IMR-90 (cell line): ENCODE measurements around the gene ZDHHC19. TPM values are rescaled to one million over a fixed set of nuclear protein-coding genes. Genes with fewer than 3 reads are reported as not detected.

Source experiments
- ATAC-seq: fragments of 200-7000 bp; cut with Tn5 transposase; 2 replicates; pipeline ENCODE4 v1.9.1; 2020; ENCODE audit warnings: low read depth, mild to moderate bottlenecking, moderate library complexity
- BruUV-seq: library from RNA; stranded (reverse); fragments of 400-500 nt; replicated peaks from 2 replicates; lab custom pipeline; 2021; lab: Mats Ljungman, UMichigan
- CTCF ChIA-PET: fragments of 300-600 bp; formaldehyde crosslinking; extraction: SDS; loops from one replicate; lab custom pipeline; 2021; ENCODE audit warnings: antibody characterized with exemption; lab: Yijun Ruan, JAX
- POLR2A ChIA-PET: fragments of 300-600 bp; sonication (Branson Sonifier 250); formaldehyde crosslinking; loops from one replicate; lab custom pipeline; 2022; ENCODE audit warnings: antibody characterized with exemption; ENCODE audit not compliant: unreplicated experiment; lab: Charles Lee
- DNase-seq: peaks from one replicate; pipeline ENCODE4 v3.0.0; 2013
- H2AFZ ChIP-seq: replicated peaks from 2 replicates; pipeline ENCODE3; 2013; ENCODE audit warnings: low read length, mild to moderate bottlenecking; ENCODE audit not compliant: poor library complexity
- H2AK5ac ChIP-seq: 2 replicates; pipeline ENCODE4 v1.6.1; 2013; ENCODE audit warnings: low read depth, low read length, inconsistent platforms
- H2AK9ac ChIP-seq: replicated peaks from 2 replicates; pipeline ENCODE3; 2013; ENCODE audit warnings: mild to moderate bottlenecking, low read depth, low read length, moderate library complexity; ENCODE audit not compliant: poor library complexity
- H2BK120ac ChIP-seq: 2 replicates; pipeline ENCODE4 v1.6.1; 2013; ENCODE audit warnings: low read depth, low read length, inconsistent platforms
- H2BK15ac ChIP-seq: 3 replicates; pipeline ENCODE4 v1.6.1; 2013; ENCODE audit warnings: low read depth, low read length, inconsistent platforms
- H2BK20ac ChIP-seq: 2 replicates; pipeline ENCODE4 v1.6.1; 2013; ENCODE audit warnings: low read depth, mild to moderate bottlenecking, inconsistent platforms, low read length, moderate library complexity
- H2BK5ac ChIP-seq: 2 replicates; pipeline ENCODE4 v1.6.1; 2013; ENCODE audit warnings: mild to moderate bottlenecking, low read depth, low read length, inconsistent platforms; ENCODE audit not compliant: poor library complexity, severe bottlenecking
- H3K14ac ChIP-seq: replicated peaks from 2 replicates; pipeline ENCODE4 v1.6.1; 2013; ENCODE audit warnings: low read depth, low read length, inconsistent platforms
- H3K18ac ChIP-seq: 2 replicates; pipeline ENCODE4 v1.6.1; 2013; ENCODE audit warnings: low read depth, low read length, control low read depth
- H3K23ac ChIP-seq: 2 replicates; pipeline ENCODE4 v1.6.1; 2013; ENCODE audit warnings: low read depth, low read length, inconsistent platforms
- H3K27ac ChIP-seq: 2 replicates; pipeline ENCODE4 v1.5.1; 2013; ENCODE audit warnings: mild to moderate bottlenecking, control low read depth, low read length; ENCODE audit not compliant: insufficient read depth
- H3K27me3 ChIP-seq: 2 replicates; pipeline ENCODE4 v1.6.1; 2013; ENCODE audit warnings: low read length; ENCODE audit not compliant: control insufficient read depth, insufficient read depth
- H3K36me3 ChIP-seq: 2 replicates; pipeline ENCODE4 v1.6.1; 2013; ENCODE audit warnings: low read length, mixed read lengths; ENCODE audit not compliant: control insufficient read depth, insufficient read depth
- H3K4ac ChIP-seq: 2 replicates; pipeline ENCODE4 v1.6.1; 2013; ENCODE audit warnings: low read depth, low read length, inconsistent platforms
- H3K4me1 ChIP-seq: 2 replicates; pipeline ENCODE4 v1.6.1; 2013; ENCODE audit warnings: low read length, mixed read lengths; ENCODE audit not compliant: control insufficient read depth, insufficient read depth
- H3K4me2 ChIP-seq: 2 replicates; pipeline ENCODE4 v1.6.1; 2013; ENCODE audit warnings: low read depth, mild to moderate bottlenecking, control low read depth, low read length, moderate library complexity
- H3K4me3 ChIP-seq: 2 replicates; pipeline ENCODE4 v1.5.1; 2013; ENCODE audit warnings: low read depth, mild to moderate bottlenecking, control low read depth, low read length, moderate library complexity; ENCODE audit not compliant: insufficient read depth
- H3K56ac ChIP-seq: 2 replicates; pipeline ENCODE4 v1.6.1; 2013; ENCODE audit warnings: low read length, inconsistent platforms; ENCODE audit not compliant: insufficient read depth; ENCODE audit errors: extremely low read depth
- H3K79me1 ChIP-seq, 2 experiments: 2 replicates each; pipeline ENCODE4 v1.6.1; 2013; ENCODE audit warnings: low read length in 2 of 2, inconsistent platforms in 1 of 2, low read depth in 1 of 2
- H3K9ac ChIP-seq: 2 replicates; pipeline ENCODE4 v1.6.1; 2013; ENCODE audit warnings: low read depth, low read length, control low read depth
- H3K9me1 ChIP-seq: 2 replicates; pipeline ENCODE4 v1.6.1; 2013; ENCODE audit warnings: low read length, inconsistent platforms; ENCODE audit not compliant: insufficient read depth
- H3K9me3 ChIP-seq: 2 replicates; pipeline ENCODE4 v1.6.1; 2013; ENCODE audit warnings: low read length; ENCODE audit not compliant: control insufficient read depth, insufficient read depth
- H4K20me1 ChIP-seq: 2 replicates; pipeline ENCODE4 v1.6.1; 2013; ENCODE audit warnings: low read length, inconsistent platforms; ENCODE audit not compliant: insufficient read depth
- H4K5ac ChIP-seq: 2 replicates; pipeline ENCODE4 v1.6.1; 2013; ENCODE audit warnings: mild to moderate bottlenecking, low read depth, low read length, control low read depth
- H4K8ac ChIP-seq, 2 experiments: 2 replicates each; pipeline ENCODE4 v1.6.1; 2013; ENCODE audit warnings: low read depth in 2 of 2, low read length in 2 of 2, control low read depth in 1 of 2, inconsistent platforms in 1 of 2
- H4K91ac ChIP-seq: 2 replicates; pipeline ENCODE4 v1.6.1; 2013; ENCODE audit warnings: low read depth, low read length, inconsistent platforms; ENCODE audit not compliant: insufficient read depth
- CEBPB ChIP-seq: IDR thresholded peaks from 2 replicates; pipeline ENCODE4 v1.6.1; 2012; ENCODE audit warnings: low read depth, low read length, improper control_type of control experiment
- CHD1 ChIP-seq: IDR thresholded peaks from 2 replicates; pipeline ENCODE4 v1.6.1; 2012; ENCODE audit warnings: low read depth, low read length, improper control_type of control experiment
- ELK1 ChIP-seq: fragments of 150-350 bp; IDR thresholded peaks from 2 replicates; pipeline ENCODE4 v1.6.1; 2016; ENCODE audit warnings: low read depth, mild to moderate bottlenecking, low read length, moderate library complexity, borderline replicate concordance
- FOS ChIP-seq: fragments of 150-350 bp; IDR thresholded peaks from 2 replicates; pipeline ENCODE4 v1.6.1; 2016; ENCODE audit warnings: low read depth, low read length
- MAFK ChIP-seq: IDR thresholded peaks from 2 replicates; pipeline ENCODE4 v1.6.1; 2012; ENCODE audit warnings: low read depth, low read length, improper control_type of control experiment
- MAZ ChIP-seq: IDR thresholded peaks from 2 replicates; pipeline ENCODE4 v1.6.1; 2012; ENCODE audit warnings: low read depth, mild to moderate bottlenecking, low read length, improper control_type of control experiment, moderate library complexity, borderline replicate concordance
- MXI1 ChIP-seq: IDR thresholded peaks from 2 replicates; pipeline ENCODE4 v1.6.1; 2012; ENCODE audit warnings: low read depth, mild to moderate bottlenecking, low read length, moderate library complexity, borderline replicate concordance
- NFE2L2 ChIP-seq: fragments of 150-350 bp; IDR thresholded peaks from 2 replicates; pipeline ENCODE4 v1.6.1; 2016; ENCODE audit warnings: low read depth, mild to moderate bottlenecking, low read length
- RAD21 ChIP-seq: IDR thresholded peaks from 2 replicates; pipeline ENCODE4 v1.6.1; 2012; ENCODE audit warnings: low read length, improper control_type of control experiment
- RCOR1 ChIP-seq: IDR thresholded peaks from 2 replicates; pipeline ENCODE4 v1.6.1; 2012; ENCODE audit warnings: mild to moderate bottlenecking, low read length, improper control_type of control experiment; ENCODE audit not compliant: insufficient replicate concordance
- RFX5 ChIP-seq: IDR thresholded peaks from 2 replicates; pipeline ENCODE4 v1.8.0; 2012; ENCODE audit warnings: low read depth, mild to moderate bottlenecking, low read length, moderate library complexity
- SMC3 ChIP-seq: fragments of 150-350 bp; IDR thresholded peaks from 2 replicates; pipeline ENCODE4 v1.6.1; 2016; ENCODE audit warnings: low read depth, mild to moderate bottlenecking, antibody characterized with exemption, low read length, moderate library complexity
- USF2 ChIP-seq: fragments of 150-350 bp; IDR thresholded peaks from 2 replicates; pipeline ENCODE4 v1.6.1; 2017; ENCODE audit warnings: mild to moderate bottlenecking, antibody characterized with exemption, low read length, low read depth
- whole genome bisulfite sequencing, 2 experiments: methylation state at CpG; one replicate each; pipeline versions ENCODE4 v1.1.5 to v1.1.7; 2013; ENCODE audit warnings: missing lambda C conversion rate in 2 of 2; ENCODE audit not compliant: insufficient read length in 1 of 2; ENCODE audit errors: extremely low coverage in 2 of 2; 5-methylcytosine and 5-hydroxymethylcytosine counted together
- dilution Hi-C: fragments of 300-500 bp; cut with HindIII; formaldehyde crosslinking; loops from one replicate; pipeline ENCODE4 v1.14.3; 2018; ENCODE audit warnings: low sequenced_read_pairs; ENCODE audit not compliant: unreplicated experiment
- in situ Hi-C: fragments of 300-500 bp; cut with MboI; formaldehyde crosslinking; loops from 3 replicates; pipeline ENCODE4 v1.14.3; 2019; ENCODE audit warnings: low sequenced_read_pairs, inconsistent platforms, mixed read lengths
- intact Hi-C: fragments of 100-400 bp; cut with micrococcal nuclease; formaldehyde crosslinking; loops from 2 replicates; pipeline ENCODE4 v1.10.0; 2022
- polyA plus RNA-seq, 3 experiments: library from polyadenylated mRNA; depleted of rRNA; stranded (reverse); fragments of >200 nt; gene quantifications; 2 replicates each; pipeline ENCODE4 v1.2.3, GENCODE V29; 2012; ENCODE audit warnings: low replicate concordance in 1 of 3
- total RNA-seq: library from RNA; depleted of rRNA; stranded (reverse); fragments of >200 nt; gene quantifications from 2 replicates; pipeline ENCODE4 v1.2.3, GENCODE V29; 2012
- TF ChIP-seq, protein P1 (sequence below): conservative IDR thresholded peaks from 2 replicates; pipeline ENCODE4 v1.5.1; 2012; ENCODE audit warnings: mild to moderate bottlenecking, low read depth, low read length, improper control_type of control experiment

The ZDHHC19 gene
- total and polyA plus RNA-seq, 2 of the 4 experiments (the other 2 are of a cell fraction) = 0.09 TPM; not detected in 1

DNA sequence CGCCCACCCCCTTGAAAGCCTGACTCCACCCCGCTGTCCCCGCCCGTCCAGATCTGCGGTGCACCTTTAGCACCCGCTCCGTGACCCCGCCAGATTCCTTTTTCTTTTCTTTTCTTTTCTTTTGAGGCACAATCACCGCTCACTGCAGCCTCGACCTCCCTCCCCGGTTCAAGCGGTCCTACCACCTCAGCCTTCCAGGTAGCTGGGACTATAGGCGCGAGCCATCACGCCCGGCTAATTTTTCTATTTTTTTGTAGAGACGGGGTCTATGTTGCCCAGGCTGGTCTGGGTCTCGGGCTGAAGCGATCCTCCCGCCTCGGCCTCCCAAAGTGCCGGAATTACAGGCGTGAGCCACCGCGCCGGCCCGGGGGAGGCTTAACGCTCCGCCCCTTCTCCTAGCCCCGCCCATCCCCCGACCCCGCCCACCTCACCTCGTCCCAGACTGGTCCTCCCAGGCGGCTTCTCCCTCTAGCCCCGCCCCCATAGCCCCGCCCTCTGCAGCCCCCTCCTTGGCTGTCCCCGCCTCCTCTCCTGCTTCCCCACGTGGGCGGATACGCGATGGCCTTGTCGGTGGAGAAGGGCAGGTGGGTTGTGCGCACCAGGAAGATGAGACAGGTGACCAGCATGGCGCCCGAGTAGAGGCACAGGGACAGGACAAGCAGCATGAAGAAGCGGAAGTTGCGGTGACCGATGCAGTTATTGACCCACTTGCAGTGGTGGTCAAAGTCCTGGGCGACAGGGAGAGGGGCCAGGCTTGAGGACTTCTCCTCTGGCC, 3.2 kb downstream of the ZDHHC19 start:
- Histone ChIP-seq H4K20me1 (no peaks in the 10 kb centered on the region), H3K4me2 (peak overlapping the region; percentile 97), H2AK9ac (no peak overlapping the region), H3K56ac (no peak overlapping the region), H2BK120ac (no peak overlapping the region), H2BK5ac (no peak overlapping the region), H2AK5ac (no peak overlapping the region), H3K23ac (no peak overlapping the region), H4K91ac (no peak overlapping the region), H2AFZ (peak overlapping the region; percentile 88), H2BK15ac (no peak overlapping the region), H3K9ac (no peak overlapping the region), H4K5ac (no peak overlapping the region), H3K79me1 (no peaks in the 10 kb centered on the region), H3K9me1 (no peaks in the 10 kb centered on the region; the same call in 1 of the 2 replicates), H3K36me3 (no peaks in the 10 kb centered on the region), H2BK20ac (no peak overlapping the region), H4K8ac (no peak overlapping the region), H3K4ac (no peak overlapping the region), H3K9me3 (0 out of 2 replicates have a peak, but pooled peaks cover 1% of the 10 kb centered on the region), H3K14ac (no peak overlapping the region; the same call in 1 of the 2 replicates), H3K27me3 (peaks cover 22% of the 10 kb centered on the region), H3K27ac (no peak overlapping the region), H3K4me3 (peak overlapping the region; percentile 55), H3K4me1 (peaks cover 3% of the 10 kb centered on the region; the same call in 1 of the 2 replicates), H3K18ac (no peak overlapping the region; the same call in 1 of the 2 replicates)
- no TSS peak for BruUV-seq
- ATAC-seq = peak; percentile 68
- dilution Hi-C loops = no loop called here
- ChIA-PET POLR2A (no interaction called here), CTCF (no interaction called here)
- DNase-seq = no peak
- intact Hi-C loops = loop anchor here (5.0 kb wide), 1 partner anchor 351 kb away; no protein-coding TSS in a partner anchor
- in situ Hi-C loops = no loop called here
- 27% methylated on average over 13 of the region's 49 CpGs; no CpG with 5 or more reads in 1 of the 2 experiments for WGBS, 2 experiments
- TF ChIP-seq RFX5 (no peak), ELK1 (no peak), CEBPB (no peak), MXI1 (no peak), FOS (no peak), MAZ (no peak), CHD1 (no peak), SMC3 (no peak), USF2 (no peak), RAD21 (no peak), RCOR1 (no peak), NFE2L2 (no peak), MAFK (no peak)
- TF ChIP-seq, protein P1, sequence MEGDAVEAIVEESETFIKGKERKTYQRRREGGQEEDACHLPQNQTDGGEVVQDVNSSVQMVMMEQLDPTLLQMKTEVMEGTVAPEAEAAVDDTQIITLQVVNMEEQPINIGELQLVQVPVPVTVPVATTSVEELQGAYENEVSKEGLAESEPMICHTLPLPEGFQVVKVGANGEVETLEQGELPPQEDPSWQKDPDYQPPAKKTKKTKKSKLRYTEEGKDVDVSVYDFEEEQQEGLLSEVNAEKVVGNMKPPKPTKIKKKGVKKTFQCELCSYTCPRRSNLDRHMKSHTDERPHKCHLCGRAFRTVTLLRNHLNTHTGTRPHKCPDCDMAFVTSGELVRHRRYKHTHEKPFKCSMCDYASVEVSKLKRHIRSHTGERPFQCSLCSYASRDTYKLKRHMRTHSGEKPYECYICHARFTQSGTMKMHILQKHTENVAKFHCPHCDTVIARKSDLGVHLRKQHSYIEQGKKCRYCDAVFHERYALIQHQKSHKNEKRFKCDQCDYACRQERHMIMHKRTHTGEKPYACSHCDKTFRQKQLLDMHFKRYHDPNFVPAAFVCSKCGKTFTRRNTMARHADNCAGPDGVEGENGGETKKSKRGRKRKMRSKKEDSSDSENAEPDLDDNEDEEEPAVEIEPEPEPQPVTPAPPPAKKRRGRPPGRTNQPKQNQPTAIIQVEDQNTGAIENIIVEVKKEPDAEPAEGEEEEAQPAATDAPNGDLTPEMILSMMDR = no peak
